Measurements from ENCODE around the gene NXPH4.

DNA sequence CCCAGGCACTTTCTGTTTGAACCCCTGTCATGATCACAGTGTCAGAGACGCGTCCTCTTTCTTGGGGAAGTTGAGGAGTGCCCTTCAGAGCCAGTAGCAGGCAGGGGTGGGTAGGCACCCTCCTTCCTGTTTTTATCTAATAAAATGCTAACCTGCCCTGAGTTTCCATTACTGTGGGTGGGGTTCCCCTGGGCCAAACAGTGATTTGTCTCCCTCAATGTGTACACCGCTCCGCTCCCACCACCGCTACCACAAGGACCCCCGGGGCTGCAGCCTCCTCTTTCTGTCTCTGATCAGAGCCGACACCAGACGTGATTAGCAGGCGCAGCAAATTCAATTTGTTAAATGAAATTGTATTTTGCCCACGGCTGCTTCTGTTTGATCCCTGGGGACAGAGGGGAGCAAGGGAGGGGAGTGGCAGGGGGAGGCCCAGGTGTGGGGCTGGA, 18.0 kb downstream of the NXPH4 start:
- TF ChIP-seq, protein P1, sequence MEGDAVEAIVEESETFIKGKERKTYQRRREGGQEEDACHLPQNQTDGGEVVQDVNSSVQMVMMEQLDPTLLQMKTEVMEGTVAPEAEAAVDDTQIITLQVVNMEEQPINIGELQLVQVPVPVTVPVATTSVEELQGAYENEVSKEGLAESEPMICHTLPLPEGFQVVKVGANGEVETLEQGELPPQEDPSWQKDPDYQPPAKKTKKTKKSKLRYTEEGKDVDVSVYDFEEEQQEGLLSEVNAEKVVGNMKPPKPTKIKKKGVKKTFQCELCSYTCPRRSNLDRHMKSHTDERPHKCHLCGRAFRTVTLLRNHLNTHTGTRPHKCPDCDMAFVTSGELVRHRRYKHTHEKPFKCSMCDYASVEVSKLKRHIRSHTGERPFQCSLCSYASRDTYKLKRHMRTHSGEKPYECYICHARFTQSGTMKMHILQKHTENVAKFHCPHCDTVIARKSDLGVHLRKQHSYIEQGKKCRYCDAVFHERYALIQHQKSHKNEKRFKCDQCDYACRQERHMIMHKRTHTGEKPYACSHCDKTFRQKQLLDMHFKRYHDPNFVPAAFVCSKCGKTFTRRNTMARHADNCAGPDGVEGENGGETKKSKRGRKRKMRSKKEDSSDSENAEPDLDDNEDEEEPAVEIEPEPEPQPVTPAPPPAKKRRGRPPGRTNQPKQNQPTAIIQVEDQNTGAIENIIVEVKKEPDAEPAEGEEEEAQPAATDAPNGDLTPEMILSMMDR (conservative IDR thresholded peaks at IDR 0.05; ENCODE audit: low read depth, low read length), result no peak
- TF ChIP-seq EZH2 (IDR thresholded peaks at IDR 0.05; ENCODE audit: borderline replicate concordance, low read depth, low read length, poor library complexity, severe bottlenecking), result no peak

Measured in A673 (cell line).